GM12878 (cell line): ENCODE results near the gene MAMDC2. TPM values are rescaled to one million over a fixed set of nuclear protein-coding genes. Genes with fewer than 3 reads are reported as not detected.

Source experiments
- ASH2L ChIP-seq: fragments of 300-600, 200-600 bp; sonication (generic); IDR thresholded peaks from 2 replicates; pipeline ENCODE4 v1.6.1; 2017; ENCODE audit warnings: low read depth, mild to moderate bottlenecking, borderline replicate concordance
- CBFB ChIP-seq: IDR thresholded peaks from 2 replicates; pipeline ENCODE4 v1.6.1; 2016; ENCODE audit warnings: antibody characterized with exemption, low read depth
- CREB1 ChIP-seq: IDR thresholded peaks from 2 replicates; pipeline ENCODE4 v1.6.1; 2012; ENCODE audit warnings: low read depth, mild to moderate bottlenecking, inconsistent platforms
- EGR1 ChIP-seq, 2 experiments: IDR thresholded peaks; 1 replicate in 1 of 2; 2 replicates in 1 of 2; pipeline ENCODE4 v1.6.1; 2011 to 2012; ENCODE audit warnings: low read depth in 2 of 2, low read length in 2 of 2, borderline replicate concordance in 1 of 2, mild to moderate bottlenecking in 1 of 2, moderate library complexity in 1 of 2
- ETV6 ChIP-seq, 2 experiments: fragments of 450-650 bp in 1 of 2; IDR thresholded peaks in 1 of 2; conservative IDR thresholded peaks in 1 of 2; 2 replicates each; pipeline ENCODE4 v1.6.1; 2014; ENCODE audit warnings: antibody characterized with exemption in 1 of 2, borderline replicate concordance in 1 of 2, low read depth in 1 of 2, mild to moderate bottlenecking in 1 of 2, moderate library complexity in 1 of 2
- FOXM1 ChIP-seq: IDR thresholded peaks from 2 replicates; pipeline ENCODE4 v1.6.1; 2012; ENCODE audit warnings: low read depth, mild to moderate bottlenecking, inconsistent platforms, low read length, moderate library complexity
- JUNB ChIP-seq: IDR thresholded peaks from 2 replicates; pipeline ENCODE4 v1.6.1; 2016; ENCODE audit warnings: antibody characterized with exemption, mild to moderate bottlenecking
- KDM1A ChIP-seq: fragments of 200-600 bp; sonication (generic); IDR thresholded peaks from 2 replicates; pipeline ENCODE4 v1.6.1; 2016; ENCODE audit warnings: borderline replicate concordance
- LARP7 ChIP-seq: fragments of 450-650 bp; IDR thresholded peaks from 2 replicates; pipeline ENCODE4 v1.6.1; 2017; ENCODE audit warnings: mild to moderate bottlenecking
- MEF2A ChIP-seq: IDR thresholded peaks from 2 replicates; pipeline ENCODE4 v1.6.1; 2011; ENCODE audit warnings: low read depth, mild to moderate bottlenecking, low read length, moderate library complexity; ENCODE audit not compliant: insufficient read depth
- MEF2B ChIP-seq: fragments of 450-650 bp; IDR thresholded peaks from 2 replicates; pipeline ENCODE4 v1.6.1; 2018; ENCODE audit warnings: mild to moderate bottlenecking, moderate library complexity; ENCODE audit not compliant: partially characterized antibody, poor library complexity, severe bottlenecking
- MXI1 ChIP-seq: fragments of 150-350 bp; IDR thresholded peaks from 2 replicates; pipeline ENCODE4 v1.6.1; 2011; ENCODE audit warnings: low read depth, mild to moderate bottlenecking, inconsistent platforms, low read length, improper control_type of control experiment
- NR2C1 ChIP-seq: fragments of 450-650 bp; IDR thresholded peaks from 2 replicates; pipeline ENCODE4 v1.6.1; 2017; ENCODE audit warnings: antibody characterized with exemption, mild to moderate bottlenecking, moderate library complexity
- RBBP5 ChIP-seq: fragments of 200-600 bp; sonication (generic); conservative IDR thresholded peaks from 2 replicates; pipeline ENCODE4 v1.6.1; 2016
- RUNX3 ChIP-seq: IDR thresholded peaks from 2 replicates; pipeline ENCODE4 v1.6.1; 2012; ENCODE audit warnings: low read length, inconsistent platforms
- SMAD5 ChIP-seq: IDR thresholded peaks from 2 replicates; pipeline ENCODE4 v1.6.1; 2016; ENCODE audit warnings: antibody characterized with exemption, low read depth
- SPI1 ChIP-seq: IDR thresholded peaks from 2 replicates; pipeline ENCODE4 v1.6.1; 2011; ENCODE audit warnings: low read depth, mild to moderate bottlenecking, low read length, moderate library complexity, borderline replicate concordance; ENCODE audit not compliant: insufficient read depth
- STAT1 ChIP-seq: fragments of 450-650 bp; conservative IDR thresholded peaks from 2 replicates; pipeline ENCODE4 v1.6.1; 2014; ENCODE audit warnings: antibody characterized with exemption, mild to moderate bottlenecking
- ZNF384 ChIP-seq: IDR thresholded peaks from 2 replicates; pipeline ENCODE4 v1.6.1; 2012; ENCODE audit warnings: low read depth, mild to moderate bottlenecking, low read length, improper control_type of control experiment, borderline replicate concordance
- ZNF622 ChIP-seq: fragments of 450-650 bp; IDR thresholded peaks from 2 replicates; pipeline ENCODE4 v1.6.1; 2017; ENCODE audit warnings: mild to moderate bottlenecking, inconsistent platforms
- polyA plus RNA-seq, 11 experiments: library from polyadenylated mRNA; depleted of rRNA in 4 of 11; unstranded in 6 of 11; stranded (reverse) in 5 of 11; fragments of >200 nt; fragmentation: Nextera tagmentation in 4 of 11; fragmentation: Illumina TruSeq in 1 of 11; extraction: Ambion mirVana in 4 of 11; extraction: Trizol in 1 of 11; gene quantifications; 1 replicate in 1 of 11; 2 replicates in 10 of 11; pipeline versions ENCODE4 v1.2.1 to v1.2.3, GENCODE V29; 2011 to 2016; ENCODE audit warnings: inconsistent platforms in 2 of 11, missing spikeins in 2 of 11, low read depth in 1 of 11
- total RNA-seq, 4 experiments: library from RNA; depleted of rRNA in 3 of 4; stranded (reverse); fragments of >200 nt in 3 of 4; fragmentation: Illumina TruSeq in 1 of 4; extraction: Trizol in 1 of 4; gene quantifications; 2 replicates each; pipeline versions ENCODE4 v1.2.1 to v1.2.3, GENCODE V29; 2013 to 2021
- TF ChIP-seq, protein P1 (sequence below): IDR thresholded peaks from 2 replicates; pipeline ENCODE4 v1.6.1; 2011; ENCODE audit warnings: borderline replicate concordance, low read depth, mild to moderate bottlenecking, moderate library complexity, low read length; ENCODE audit not compliant: insufficient read depth, poor library complexity, severe bottlenecking
- TF ChIP-seq, protein P2 (sequence below): fragments of 450-650 bp; conservative IDR thresholded peaks from 2 replicates; pipeline ENCODE4 v1.6.1; 2017; ENCODE audit warnings: mild to moderate bottlenecking, moderate library complexity
- TF ChIP-seq, protein P3 (sequence below): IDR thresholded peaks from 2 replicates; pipeline ENCODE4 v1.6.1; 2012; ENCODE audit warnings: improper control_type of control experiment, low read depth, low read length; ENCODE audit not compliant: insufficient replicate concordance

The MAMDC2 gene
- total and polyA plus RNA-seq, 10 of the 15 experiments (the other 5 are each of a cell fraction or from before 2014, with no cell fraction given), result 0.01 to 0.09 TPM; not detected in 8

GRCh38 chr9:70060883-70061507, 17.3 kb downstream of the MAMDC2 start (continued):
- TF ChIP-seq, protein P1, sequence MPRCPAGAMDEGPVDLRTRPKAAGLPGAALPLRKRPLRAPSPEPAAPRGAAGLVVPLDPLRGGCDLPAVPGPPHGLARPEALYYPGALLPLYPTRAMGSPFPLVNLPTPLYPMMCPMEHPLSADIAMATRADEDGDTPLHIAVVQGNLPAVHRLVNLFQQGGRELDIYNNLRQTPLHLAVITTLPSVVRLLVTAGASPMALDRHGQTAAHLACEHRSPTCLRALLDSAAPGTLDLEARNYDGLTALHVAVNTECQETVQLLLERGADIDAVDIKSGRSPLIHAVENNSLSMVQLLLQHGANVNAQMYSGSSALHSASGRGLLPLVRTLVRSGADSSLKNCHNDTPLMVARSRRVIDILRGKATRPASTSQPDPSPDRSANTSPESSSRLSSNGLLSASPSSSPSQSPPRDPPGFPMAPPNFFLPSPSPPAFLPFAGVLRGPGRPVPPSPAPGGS, result no peak
- TF ChIP-seq SPI1, result peak; percentile 54
- TF ChIP-seq, protein P2, sequence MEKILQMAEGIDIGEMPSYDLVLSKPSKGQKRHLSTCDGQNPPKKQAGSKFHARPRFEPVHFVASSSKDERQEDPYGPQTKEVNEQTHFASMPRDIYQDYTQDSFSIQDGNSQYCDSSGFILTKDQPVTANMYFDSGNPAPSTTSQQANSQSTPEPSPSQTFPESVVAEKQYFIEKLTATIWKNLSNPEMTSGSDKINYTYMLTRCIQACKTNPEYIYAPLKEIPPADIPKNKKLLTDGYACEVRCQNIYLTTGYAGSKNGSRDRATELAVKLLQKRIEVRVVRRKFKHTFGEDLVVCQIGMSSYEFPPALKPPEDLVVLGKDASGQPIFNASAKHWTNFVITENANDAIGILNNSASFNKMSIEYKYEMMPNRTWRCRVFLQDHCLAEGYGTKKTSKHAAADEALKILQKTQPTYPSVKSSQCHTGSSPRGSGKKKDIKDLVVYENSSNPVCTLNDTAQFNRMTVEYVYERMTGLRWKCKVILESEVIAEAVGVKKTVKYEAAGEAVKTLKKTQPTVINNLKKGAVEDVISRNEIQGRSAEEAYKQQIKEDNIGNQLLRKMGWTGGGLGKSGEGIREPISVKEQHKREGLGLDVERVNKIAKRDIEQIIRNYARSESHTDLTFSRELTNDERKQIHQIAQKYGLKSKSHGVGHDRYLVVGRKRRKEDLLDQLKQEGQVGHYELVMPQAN, result no peak
- TF ChIP-seq MXI1, result no peak
- no peak for TF ChIP-seq NR2C1
- no peak for TF ChIP-seq ZNF384
- no peak for TF ChIP-seq JUNB
- no peak for TF ChIP-seq ZNF622
- TF ChIP-seq RBBP5, result no peak
- TF ChIP-seq CREB1, result peak; percentile 60; the same call in 1 of the 2 replicates
- no peak for TF ChIP-seq STAT1
- TF ChIP-seq KDM1A, result no peak
- no peak for TF ChIP-seq LARP7
- no peak for TF ChIP-seq EGR1 (IDR thresholded peaks at IDR 0.05; ENCODE audit: borderline replicate concordance in 1 of 2, low read depth in 2 of 2, low read length in 2 of 2)
- no peak for TF ChIP-seq ASH2L
- no peak for TF ChIP-seq MEF2A
- TF ChIP-seq FOXM1, result no peak
- TF ChIP-seq, protein P3, sequence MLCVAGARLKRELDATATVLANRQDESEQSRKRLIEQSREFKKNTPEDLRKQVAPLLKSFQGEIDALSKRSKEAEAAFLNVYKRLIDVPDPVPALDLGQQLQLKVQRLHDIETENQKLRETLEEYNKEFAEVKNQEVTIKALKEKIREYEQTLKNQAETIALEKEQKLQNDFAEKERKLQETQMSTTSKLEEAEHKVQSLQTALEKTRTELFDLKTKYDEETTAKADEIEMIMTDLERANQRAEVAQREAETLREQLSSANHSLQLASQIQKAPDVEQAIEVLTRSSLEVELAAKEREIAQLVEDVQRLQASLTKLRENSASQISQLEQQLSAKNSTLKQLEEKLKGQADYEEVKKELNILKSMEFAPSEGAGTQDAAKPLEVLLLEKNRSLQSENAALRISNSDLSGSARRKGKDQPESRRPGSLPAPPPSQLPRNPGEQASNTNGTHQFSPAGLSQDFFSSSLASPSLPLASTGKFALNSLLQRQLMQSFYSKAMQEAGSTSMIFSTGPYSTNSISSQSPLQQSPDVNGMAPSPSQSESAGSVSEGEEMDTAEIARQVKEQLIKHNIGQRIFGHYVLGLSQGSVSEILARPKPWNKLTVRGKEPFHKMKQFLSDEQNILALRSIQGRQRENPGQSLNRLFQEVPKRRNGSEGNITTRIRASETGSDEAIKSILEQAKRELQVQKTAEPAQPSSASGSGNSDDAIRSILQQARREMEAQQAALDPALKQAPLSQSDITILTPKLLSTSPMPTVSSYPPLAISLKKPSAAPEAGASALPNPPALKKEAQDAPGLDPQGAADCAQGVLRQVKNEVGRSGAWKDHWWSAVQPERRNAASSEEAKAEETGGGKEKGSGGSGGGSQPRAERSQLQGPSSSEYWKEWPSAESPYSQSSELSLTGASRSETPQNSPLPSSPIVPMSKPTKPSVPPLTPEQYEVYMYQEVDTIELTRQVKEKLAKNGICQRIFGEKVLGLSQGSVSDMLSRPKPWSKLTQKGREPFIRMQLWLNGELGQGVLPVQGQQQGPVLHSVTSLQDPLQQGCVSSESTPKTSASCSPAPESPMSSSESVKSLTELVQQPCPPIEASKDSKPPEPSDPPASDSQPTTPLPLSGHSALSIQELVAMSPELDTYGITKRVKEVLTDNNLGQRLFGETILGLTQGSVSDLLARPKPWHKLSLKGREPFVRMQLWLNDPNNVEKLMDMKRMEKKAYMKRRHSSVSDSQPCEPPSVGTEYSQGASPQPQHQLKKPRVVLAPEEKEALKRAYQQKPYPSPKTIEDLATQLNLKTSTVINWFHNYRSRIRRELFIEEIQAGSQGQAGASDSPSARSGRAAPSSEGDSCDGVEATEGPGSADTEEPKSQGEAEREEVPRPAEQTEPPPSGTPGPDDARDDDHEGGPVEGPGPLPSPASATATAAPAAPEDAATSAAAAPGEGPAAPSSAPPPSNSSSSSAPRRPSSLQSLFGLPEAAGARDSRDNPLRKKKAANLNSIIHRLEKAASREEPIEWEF, result no peak
- no peak for TF ChIP-seq MEF2B
- no peak for TF ChIP-seq ETV6 (conservative IDR thresholded peaks at IDR 0.05 in 1 of 2, IDR thresholded peaks at IDR 0.05 in 1 of 2; ENCODE audit: borderline replicate concordance in 1 of 2, low read depth in 1 of 2)
- no peak for TF ChIP-seq CBFB
- no peak for TF ChIP-seq SMAD5
- TF ChIP-seq RUNX3, result peak; percentile 12; the same call in 1 of the 2 replicates
